Measurements from ENCODE around the gene RGS7. TPM values are rescaled to one million over a fixed set of nuclear protein-coding genes. Genes with fewer than 3 reads are reported as not detected.

The RGS7 gene
- total RNA-seq, 6 experiments from 2014 or later: not detected

DNA sequence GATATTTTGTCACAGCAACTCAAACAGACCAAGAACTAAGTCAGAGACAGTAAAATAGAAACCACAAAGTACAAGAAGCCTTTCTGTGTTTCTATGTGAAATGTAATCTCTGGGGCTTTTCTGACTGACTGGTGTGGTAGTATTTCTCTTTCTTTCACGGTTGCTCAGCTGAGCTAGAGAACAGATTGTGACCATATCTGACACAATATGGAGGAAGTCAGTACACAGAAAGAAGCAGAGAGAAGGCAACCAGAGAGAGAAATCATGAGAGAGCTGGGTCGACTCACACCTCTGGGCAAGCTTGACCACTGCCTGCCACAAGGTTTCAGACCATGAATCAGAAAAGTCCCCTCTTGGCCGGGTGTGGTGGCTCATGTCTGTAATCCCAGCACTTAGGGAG lies 536.2 kb downstream of the RGS7 start:
- Histone ChIP-seq H3K27ac (no peak overlapping the region), H3K9me3 (no peaks in the 10 kb centered on the region), H3K27me3 (no peaks in the 10 kb centered on the region), H3K4me3 (no peak overlapping the region), H3K36me3 (no peaks in the 10 kb centered on the region), H3K4me1 (no peaks in the 10 kb centered on the region)
- ATAC-seq: no peak
- intact Hi-C loops (cut with DNase I): no loop called here
- no peak for DNase-seq
- 25% methylated on average over 2 of the region's 3 CpGs for WGBS (ENCODE audit: insufficient coverage, low coverage, low lambda C conversion rate, missing lambda C conversion rate)
- TF ChIP-seq, protein P1, sequence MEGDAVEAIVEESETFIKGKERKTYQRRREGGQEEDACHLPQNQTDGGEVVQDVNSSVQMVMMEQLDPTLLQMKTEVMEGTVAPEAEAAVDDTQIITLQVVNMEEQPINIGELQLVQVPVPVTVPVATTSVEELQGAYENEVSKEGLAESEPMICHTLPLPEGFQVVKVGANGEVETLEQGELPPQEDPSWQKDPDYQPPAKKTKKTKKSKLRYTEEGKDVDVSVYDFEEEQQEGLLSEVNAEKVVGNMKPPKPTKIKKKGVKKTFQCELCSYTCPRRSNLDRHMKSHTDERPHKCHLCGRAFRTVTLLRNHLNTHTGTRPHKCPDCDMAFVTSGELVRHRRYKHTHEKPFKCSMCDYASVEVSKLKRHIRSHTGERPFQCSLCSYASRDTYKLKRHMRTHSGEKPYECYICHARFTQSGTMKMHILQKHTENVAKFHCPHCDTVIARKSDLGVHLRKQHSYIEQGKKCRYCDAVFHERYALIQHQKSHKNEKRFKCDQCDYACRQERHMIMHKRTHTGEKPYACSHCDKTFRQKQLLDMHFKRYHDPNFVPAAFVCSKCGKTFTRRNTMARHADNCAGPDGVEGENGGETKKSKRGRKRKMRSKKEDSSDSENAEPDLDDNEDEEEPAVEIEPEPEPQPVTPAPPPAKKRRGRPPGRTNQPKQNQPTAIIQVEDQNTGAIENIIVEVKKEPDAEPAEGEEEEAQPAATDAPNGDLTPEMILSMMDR (IDR thresholded peaks at IDR 0.05): no peak
- no peak for TF ChIP-seq POLR2A (IDR thresholded peaks at IDR 0.05)

DNA sequence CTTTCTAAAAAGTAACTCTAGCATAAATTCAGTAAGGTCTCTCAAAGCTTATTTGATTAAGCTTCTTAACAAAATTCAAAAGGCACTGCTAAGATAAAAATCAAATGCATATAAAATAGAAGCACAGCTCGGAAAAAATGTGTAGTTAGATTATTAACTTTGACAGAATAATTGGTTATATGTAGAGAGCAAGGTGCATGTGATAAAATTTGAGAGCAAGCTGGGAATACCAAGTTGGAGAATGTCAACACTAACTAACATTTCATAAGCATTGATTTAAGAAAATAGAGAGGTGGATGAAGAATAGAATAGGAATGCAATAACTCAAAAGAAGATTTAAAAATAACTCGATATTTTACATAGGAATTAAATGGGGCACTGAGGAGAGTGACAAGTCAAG lies 540.5 kb downstream of the RGS7 start:
- intact Hi-C loops (cut with DNase I): no loop called here
- H3K4me3 ChIP-seq: no peak overlapping the region
- WGBS (ENCODE audit: insufficient coverage, low coverage, low lambda C conversion rate, missing lambda C conversion rate): 30% methylated on average over 2 of the region's 2 CpGs
- DNase-seq (no peak), ATAC-seq (no peak)
- H3K9me3 ChIP-seq: no peaks in the 10 kb centered on the region
- TF ChIP-seq POLR2A (IDR thresholded peaks at IDR 0.05): no peak
- TF ChIP-seq, protein P1 (IDR thresholded peaks at IDR 0.05): no peak
- no peaks in the 10 kb centered on the region for H3K36me3 ChIP-seq
- no peaks in the 10 kb centered on the region for H3K4me1 ChIP-seq
- no peaks in the 10 kb centered on the region for H3K27me3 ChIP-seq
- H3K27ac ChIP-seq: no peak overlapping the region

DNA sequence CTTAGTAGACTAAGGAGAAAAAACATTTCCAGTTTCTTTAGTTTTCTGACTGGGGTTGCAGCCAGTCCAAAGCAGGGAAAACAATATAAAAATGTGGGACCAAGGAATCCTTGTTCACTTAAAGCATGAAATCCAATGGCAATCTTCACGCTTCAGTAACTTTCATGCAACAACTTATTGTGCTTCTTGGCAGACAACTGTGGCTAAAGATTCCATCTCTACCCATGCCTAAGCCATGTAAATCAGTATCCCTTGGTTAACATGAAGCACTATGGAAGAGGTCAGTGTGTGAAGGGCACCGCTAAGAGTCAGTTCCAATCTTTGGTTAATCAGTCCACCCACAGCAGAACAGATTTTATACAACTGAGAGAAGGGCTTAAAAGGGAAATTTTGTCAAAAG lies 543.3 kb downstream of the RGS7 start:
- Histone ChIP-seq H3K4me3 (no peak overlapping the region), H3K27ac (no peak overlapping the region), H3K9me3 (no peaks in the 10 kb centered on the region), H3K36me3 (no peaks in the 10 kb centered on the region), H3K27me3 (no peaks in the 10 kb centered on the region), H3K4me1 (no peaks in the 10 kb centered on the region)
- TF ChIP-seq, protein P1 (IDR thresholded peaks at IDR 0.05): no peak
- TF ChIP-seq POLR2A (IDR thresholded peaks at IDR 0.05): no peak
- ATAC-seq (no peak), DNase-seq (no peak)
- intact Hi-C loops (cut with DNase I): no loop called here
- WGBS (ENCODE audit: insufficient coverage, low coverage, low lambda C conversion rate, missing lambda C conversion rate): 70% methylated on average over 2 of the region's 2 CpGs

DNA sequence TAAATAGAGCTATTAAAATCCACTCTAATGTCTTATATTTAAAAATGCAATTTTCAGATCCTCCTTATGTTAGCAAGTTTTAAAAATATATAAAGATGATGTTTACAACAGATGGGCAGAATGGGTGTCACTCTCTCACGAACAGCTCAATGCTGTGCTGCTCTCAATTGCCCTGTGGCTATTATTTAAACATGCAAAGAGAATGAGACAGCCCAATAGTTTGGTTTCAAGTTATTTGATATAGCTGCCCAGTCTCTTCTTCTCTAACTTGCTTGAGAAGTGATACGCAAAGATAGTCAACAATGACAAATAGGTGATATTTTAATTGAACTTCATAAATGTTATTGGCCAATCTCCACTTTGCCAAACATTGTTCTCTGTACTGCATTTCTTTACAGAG lies 545.7 kb downstream of the RGS7 start:
- intact Hi-C loops (cut with DNase I): no loop called here
- H3K36me3 ChIP-seq: no peaks in the 10 kb centered on the region
- no peak for DNase-seq

More for the DNA sequence above, 545.7 kb downstream of the RGS7 start:
- H3K27me3 ChIP-seq: no peaks in the 10 kb centered on the region
- H3K4me1 ChIP-seq: no peaks in the 10 kb centered on the region
- no peak overlapping the region for H3K4me3 ChIP-seq
- ATAC-seq: no peak
- no peak overlapping the region for H3K27ac ChIP-seq
- TF ChIP-seq, protein P1 (IDR thresholded peaks at IDR 0.05): no peak
- TF ChIP-seq POLR2A (IDR thresholded peaks at IDR 0.05): no peak
- WGBS (ENCODE audit: insufficient coverage, low coverage, low lambda C conversion rate, missing lambda C conversion rate): 46% methylated on average over 2 of the region's 2 CpGs
- H3K9me3 ChIP-seq: no peaks in the 10 kb centered on the region

Measured in right lobe of liver (tissue), 6 donors.